ENCODE data around the gene PVALEF.

GRCh38 chr17:81128338-81128737 is 37.0 kb upstream of the PVALEF start:
- TF ChIP-seq POLR2A (IDR thresholded peaks at IDR 0.05; ENCODE audit: low read length) (no peak), GATA1 (IDR thresholded peaks at IDR 0.05; ENCODE audit: low read depth, low read length) (no peak)
